Left kidney (tissue), 2 donors: ENCODE data around the gene DNASE1. TPM values are rescaled to one million over a fixed set of nuclear protein-coding genes. Genes with fewer than 3 reads are reported as not detected.

Experiments
- DNase-seq: peaks from one replicate; pipeline ENCODE4 v3.0.0-alpha.2; 2013
- polyA plus RNA-seq: library from polyadenylated mRNA; unstranded; fragments of 120-200 nt; gene quantifications from one replicate; pipeline ENCODE4 v1.2.1, GENCODE V29; 2013; ENCODE audit not compliant: insufficient read length

Gene DNASE1
- polyA plus RNA-seq, 1 donor, result 33.2 TPM

DNA sequence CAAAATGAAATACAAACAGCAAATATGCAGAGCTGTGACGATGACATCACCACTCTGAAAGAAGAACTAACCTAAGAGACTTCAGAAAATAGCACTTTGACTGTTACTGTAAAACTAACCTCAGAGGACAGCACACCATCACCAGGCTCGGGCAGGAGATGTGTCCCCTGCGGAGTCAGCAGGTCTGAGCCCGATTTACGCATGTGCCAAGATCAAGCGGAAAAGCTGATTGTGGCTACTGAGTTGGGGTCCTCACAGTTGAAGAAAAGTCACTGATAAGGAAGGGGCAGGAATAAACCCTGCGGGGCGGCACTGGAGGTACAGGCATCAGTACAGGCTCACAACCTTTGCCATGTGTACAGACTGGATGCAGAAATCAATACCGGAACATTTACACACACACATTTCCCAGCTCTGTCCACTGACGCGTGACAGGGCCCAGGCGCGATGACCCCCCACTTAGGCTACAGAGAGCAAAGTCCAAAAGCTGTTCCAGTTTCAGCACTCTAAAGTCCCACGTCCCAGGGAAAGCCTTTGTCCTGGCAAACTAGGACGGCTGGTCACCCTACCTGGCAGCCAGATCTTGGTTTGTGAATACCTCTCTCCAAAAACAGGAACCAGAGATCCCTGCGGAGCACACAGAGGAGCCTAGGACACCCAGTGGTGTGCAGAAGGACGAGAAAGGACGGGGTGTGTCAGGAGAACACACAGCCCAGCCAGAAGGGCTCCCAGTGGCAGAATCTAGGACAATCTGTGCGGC, 41.3 kb downstream of the DNASE1 start:
- DNase-seq, result no peak

DNA sequence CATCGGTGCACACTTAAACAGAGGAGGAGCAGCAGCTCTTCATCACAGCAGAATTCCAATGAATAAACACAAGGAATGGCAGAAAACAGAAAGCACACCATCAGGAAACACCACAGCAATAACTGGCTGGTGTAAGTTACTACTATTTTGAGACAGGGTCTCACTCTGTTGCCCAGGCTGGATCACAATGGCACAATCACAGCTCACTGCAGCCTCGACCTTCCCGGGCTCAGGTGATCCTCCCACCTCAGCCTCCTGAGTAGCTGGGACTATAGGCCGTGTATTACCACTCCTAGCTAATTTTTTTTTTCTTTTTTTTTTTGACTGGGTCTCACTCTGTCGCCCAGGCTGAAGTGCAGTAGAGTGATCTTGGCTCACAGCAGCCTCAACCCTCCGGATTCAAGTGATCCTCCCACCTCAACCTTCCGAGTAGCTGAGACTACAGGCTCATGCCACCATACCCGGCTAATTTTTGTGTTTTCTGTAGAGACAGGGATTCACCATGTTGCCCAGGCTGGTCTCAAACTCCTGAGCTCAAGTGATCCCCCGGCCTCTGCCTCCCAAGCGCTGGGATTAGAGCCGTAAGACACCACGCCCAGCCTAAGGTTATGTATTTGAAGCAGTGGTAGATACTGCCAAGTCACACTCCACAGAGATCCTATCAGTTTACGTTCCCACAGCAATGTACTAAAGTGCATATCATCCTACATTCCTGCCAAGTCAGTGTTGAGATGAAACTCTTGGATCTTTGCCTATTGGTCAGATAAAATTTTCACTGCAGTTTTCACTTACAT, 42.1 kb downstream of the DNASE1 start:
- DNase-seq, result no peak

DNA sequence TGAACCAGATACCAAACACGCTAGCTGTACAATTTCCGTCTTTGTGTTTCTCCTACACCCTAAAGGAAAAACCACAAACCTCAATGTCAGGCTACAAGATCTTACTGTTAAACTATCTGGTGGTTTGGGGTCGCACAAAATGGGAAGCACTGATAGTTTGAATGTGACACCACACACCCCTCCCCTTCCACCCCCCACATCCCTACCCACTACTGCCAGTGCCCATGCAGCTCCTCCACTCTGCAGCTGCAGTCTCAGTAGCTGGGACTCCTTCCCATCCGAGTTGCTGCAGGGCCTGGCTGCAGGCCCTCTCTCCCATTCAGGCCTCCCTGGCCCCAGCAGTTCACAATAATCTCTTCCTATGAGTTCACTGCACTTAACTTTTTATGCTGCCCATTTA, 44.5 kb downstream of the DNASE1 start:
- DNase-seq, result no peak

DNA sequence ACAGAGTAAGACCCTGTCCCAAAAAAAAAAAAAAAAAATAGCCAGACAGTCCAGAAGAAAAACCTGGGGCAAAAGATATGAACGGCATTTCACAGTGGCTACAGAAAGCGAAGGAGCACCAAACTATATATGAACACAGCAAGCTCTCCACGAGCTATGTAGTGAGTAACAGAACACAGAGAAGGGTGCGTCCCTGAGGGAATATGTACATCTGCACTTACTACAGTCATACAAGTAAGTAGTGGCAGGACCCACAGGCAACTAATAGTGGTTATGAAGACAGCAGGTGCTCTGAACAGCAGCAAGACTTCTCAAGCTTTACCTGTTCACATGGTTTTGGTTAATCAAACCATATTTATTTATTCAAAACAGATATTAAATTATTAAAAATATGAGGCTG, 47.0 kb downstream of the DNASE1 start:
- no peak for DNase-seq

DNA sequence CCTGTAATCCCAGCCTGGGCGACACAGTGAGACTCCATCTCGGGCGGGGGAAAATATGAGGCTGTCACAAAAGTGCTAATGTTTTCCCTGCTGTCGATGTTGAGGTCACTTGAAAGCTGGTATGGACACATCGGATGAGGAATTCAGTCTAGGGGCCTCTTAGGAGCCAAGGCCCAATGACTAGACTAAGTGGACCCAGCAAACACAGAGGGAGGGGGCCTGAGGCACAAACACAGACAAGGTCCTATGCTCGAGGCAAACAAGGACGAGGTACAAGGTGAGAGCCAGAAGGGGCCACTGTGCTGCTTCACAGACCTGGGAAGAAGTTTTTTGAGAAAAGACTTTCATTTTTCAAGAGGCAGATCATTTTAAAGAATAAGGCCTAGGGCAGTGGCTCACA, 47.6 kb downstream of the DNASE1 start:
- DNase-seq, result no peak

DNA sequence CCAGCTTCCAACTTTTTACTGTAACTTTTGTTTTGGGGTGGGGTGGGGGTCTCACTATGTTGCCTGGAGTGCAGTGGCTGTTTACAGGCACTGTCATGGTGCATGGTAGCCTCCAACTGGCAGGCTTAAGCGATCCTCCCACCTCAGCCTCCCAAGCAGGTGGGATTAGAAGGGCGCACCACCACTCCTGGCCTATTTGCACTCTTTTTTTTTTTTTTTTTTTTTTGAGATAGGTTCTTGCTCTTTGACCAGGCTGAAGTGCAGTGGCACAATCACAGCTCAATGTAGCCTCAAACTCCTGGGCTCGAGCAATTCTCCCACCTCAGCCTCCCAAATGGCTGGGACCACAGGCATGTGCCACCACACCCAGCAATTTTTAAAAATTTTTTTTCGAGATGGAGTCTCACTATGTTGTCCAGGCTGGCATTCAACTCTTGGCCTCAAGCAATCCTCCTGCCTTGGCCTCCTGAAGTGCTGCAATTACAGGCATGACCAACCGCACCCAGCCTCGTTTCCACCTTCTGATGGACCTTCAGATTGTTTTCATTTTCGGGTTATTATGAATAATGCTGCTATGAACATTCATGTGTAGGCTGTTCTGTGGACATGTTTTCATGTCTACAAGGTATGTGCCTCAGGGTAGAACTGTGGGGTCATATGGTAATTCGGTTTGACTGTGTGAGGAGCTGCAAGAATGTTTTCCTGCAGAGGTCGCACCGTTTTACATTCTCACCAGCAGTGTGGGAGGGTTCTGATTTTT, 51.9 kb downstream of the DNASE1 start:
- no peak for DNase-seq

Other genes starting within 250 kb of the DNASE1 start
- gene ZNF597, start 211.2 kb upstream of the DNASE1 start, polyA plus RNA-seq, result 4.6 TPM
- gene NAA60, start 211.0 kb upstream of the DNASE1 start, polyA plus RNA-seq, result 76.2 TPM
- not detected for gene C16orf90, start 159.2 kb upstream of the DNASE1 start, polyA plus RNA-seq
- 67.9 TPM for gene CLUAP1, start 153.7 kb upstream of the DNASE1 start, polyA plus RNA-seq
- gene NLRC3, start 77.3 kb upstream of the DNASE1 start, polyA plus RNA-seq, result 2.1 TPM
- 7.0 TPM for gene SLX4, start 43.1 kb upstream of the DNASE1 start, polyA plus RNA-seq
- 117 TPM for gene TRAP1, start 62.8 kb downstream of the DNASE1 start, polyA plus RNA-seq
- 110 TPM for gene CREBBP, start 226.0 kb downstream of the DNASE1 start, polyA plus RNA-seq